Amniotic stem cell (primary cell): ENCODE data around the gene GRIK4.
"Not testable (repeated sequence)": the region's sequence is repeated elsewhere in the genome, so short reads cannot be mapped to it uniquely, and the experiment has no call there.

Experiments
- DNase-seq: peaks from one replicate; lab custom pipeline; 2025; lab: John Stamatoyannopoulos, UW

GRIK4 gene

DNA sequence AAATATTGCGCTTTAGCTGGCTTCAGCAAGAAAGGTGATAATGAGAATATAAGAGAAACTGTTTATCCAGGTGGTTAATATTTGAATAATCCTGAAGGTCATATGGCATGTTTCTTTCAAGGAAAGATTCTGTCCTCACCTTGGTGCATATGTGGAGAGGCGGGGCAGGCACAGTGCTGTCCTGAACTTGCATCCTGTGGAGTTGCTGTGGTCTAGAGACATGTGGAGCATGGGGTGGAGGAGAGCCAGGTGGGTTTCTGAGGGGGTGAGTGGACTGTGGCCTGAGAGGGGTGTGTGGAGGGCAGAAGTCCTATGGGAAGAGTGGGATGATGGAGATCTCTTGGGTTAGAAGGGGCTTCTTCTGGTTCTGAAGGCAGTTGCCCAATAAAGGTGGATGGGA lies 65.5 kb downstream of the GRIK4 start:
- no peak for DNase-seq

DNA sequence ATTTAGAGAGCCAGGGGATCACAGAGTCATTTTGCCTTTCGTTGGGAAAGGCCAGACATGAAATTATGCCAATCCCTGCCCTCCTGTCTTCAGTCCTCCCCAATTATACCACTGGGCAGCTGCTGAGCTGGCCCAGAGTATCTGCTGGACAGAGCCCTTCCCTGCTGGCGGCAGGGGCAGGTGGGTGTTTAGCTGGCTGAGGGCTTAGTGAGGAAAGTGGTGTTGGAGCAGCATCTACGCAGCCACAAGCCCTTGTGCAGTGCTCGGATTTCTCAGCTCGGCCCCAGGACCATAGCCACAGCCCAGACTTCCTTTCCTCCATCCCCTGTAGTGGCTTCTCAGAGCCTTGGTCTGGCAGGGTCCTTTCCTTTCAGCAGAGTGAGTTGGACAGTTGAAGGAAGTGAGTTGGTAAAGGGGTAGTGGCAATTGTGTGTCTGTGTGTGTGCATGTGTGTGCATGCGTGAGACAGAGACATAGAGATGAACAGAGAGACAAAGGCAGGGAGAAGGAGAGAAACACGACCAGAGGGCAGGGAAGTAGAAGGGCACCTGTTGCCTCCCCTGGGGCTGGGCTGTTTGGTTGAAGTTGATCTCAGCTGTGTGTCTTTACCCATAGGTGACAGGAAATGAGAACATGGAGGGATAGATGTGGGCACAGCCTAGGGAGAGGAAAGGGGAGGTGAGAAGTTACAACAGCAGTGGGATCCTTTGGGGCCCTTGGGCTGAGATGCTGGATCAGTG lies 66.2 kb downstream of the GRIK4 start:
- DNase-seq, result no peak

DNA sequence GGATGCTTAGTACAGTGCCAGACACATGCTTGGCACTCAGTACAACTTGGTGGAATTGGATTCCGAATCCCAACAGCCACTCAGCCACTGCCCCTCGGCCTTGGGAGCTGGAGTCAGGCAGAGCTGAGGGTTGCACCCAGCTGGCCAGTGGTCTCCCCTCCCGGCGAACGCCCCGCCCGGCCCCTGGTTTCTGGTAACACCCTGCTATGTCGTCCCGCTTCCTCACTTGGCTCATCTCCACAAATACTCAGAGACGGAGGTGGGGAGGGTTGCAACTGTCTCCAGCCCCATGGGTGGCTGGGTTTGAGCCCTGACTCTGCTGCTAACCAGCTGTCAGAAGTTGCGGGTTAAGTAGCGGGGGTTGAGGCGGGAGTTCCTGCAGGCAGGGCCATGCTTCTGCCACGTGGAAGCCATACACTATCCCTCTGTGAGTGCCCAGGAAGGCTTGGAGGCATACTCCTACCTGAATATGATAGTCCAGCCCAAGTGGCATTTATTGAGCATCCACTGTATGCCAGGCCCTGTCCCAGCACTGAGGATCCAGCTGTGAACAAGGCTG lies 67.1 kb downstream of the GRIK4 start:
- DNase-seq, result no peak

DNA sequence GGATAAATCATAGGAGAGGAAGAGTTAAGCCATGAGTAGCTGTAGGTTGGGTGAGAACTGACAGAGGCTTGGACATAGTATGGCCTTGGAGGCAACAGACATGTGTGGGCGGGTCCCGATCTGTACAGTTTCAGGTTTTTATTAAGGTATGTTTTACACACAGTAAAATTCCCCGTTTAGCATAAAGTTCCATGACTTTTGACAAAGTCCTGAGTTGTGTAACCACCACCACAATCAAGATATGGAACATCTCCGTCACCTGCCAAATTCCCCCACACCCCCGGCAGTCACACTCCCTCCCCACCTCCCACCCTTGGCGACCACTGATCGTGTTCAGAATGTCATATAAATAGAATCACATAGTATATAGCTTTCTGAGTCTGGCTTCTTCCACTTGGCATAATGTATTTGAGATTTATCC lies 68.1 kb downstream of the GRIK4 start:
- DNase-seq, result no peak

DNA sequence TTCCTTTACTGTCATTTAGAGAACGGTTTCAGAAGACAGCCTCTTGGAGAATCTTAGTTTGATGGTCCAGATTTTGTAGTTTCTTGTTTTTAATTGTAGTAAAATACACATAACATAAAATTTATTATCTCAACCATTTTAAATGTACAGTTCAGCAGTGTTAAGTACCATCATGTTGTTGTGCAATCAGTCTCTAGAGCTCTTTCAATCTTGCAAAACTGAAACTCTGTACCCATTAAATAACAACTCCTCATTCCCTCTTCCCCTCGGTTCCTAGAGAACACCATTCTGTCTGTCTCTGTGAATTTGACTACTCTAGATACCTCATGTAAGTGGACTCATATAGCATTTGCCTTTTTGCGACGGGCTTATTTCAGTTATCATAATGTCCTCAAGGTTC lies 69.8 kb downstream of the GRIK4 start:
- DNase-seq, result no peak

DNA sequence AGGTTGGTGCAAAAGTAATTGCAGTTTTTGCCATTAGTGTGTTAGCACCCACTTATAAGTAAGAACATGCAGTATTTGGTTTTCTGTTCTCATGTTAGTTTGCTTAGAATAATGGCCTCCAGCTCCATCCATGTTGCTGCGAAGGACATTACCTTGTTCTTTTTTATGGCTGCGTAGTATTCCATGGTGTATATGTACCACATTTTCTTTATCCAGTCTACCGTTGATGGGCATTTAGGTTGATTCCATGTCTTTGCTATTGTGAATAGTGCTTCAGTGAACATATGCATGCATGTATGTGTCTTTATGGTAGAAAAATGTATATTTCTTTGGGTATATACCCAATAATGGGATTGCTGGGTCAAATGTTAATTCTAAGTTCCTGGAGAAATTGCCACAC lies 71.0 kb downstream of the GRIK4 start:
- not testable (repeated sequence) for DNase-seq

DNA sequence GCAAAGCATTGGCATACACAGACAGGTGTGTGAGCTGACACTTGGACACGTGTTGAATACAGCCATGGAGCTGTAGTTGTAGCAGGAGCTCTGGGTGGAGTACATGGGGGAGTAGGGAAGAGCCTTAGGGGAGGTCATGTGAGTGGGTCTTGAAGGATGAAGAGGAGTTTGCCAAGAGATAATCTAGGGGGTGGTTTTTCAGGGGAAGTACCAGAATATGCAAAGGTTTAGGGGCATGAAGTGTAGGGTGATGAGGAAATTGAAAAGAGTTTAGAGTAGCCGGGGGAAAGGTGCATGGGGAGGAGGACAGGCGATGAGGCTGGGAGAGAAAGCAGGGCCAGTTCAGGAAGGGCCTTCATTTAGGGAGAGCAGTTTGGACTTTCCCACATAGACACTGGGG lies 74.5 kb downstream of the GRIK4 start:
- DNase-seq, result no peak

DNA sequence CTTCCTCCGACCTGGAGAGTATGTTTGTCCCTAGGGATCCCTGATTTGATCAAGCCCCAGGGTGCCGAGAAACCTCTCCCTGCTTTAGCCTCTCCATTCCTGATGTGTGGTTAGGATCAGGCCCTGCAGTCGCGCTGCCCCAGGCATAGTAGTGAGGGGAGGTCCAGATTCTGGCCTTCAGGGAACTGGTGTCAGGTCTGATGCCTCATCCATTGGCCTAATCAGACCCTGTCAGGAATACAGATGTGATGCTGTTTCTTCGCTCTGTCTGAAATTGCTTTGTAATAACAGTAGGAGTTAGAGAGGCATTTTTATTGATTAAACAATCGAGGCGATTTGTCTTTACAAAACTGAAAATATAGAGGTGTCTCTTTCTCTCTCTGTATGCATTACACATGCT lies 75.2 kb downstream of the GRIK4 start:
- no peak for DNase-seq

DNA sequence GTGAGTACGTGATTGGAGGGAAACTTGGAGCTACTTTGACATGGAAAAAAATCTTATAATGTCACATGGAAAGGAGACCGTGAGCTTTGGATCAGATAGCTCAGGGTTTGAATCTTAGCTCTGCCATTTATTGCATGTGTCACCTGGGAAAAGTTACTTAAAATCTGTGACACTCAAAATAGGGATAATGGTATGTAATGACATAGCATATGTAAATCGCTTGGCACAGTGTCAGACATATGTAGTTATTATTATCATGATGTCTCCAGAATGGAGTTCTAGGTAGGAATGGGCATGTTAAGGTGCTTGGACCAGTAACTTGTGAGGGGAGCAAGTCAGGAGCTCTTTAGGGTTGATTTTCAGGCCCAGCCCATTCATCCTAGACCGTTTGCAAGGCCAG lies 75.8 kb downstream of the GRIK4 start:
- no peak for DNase-seq

DNA sequence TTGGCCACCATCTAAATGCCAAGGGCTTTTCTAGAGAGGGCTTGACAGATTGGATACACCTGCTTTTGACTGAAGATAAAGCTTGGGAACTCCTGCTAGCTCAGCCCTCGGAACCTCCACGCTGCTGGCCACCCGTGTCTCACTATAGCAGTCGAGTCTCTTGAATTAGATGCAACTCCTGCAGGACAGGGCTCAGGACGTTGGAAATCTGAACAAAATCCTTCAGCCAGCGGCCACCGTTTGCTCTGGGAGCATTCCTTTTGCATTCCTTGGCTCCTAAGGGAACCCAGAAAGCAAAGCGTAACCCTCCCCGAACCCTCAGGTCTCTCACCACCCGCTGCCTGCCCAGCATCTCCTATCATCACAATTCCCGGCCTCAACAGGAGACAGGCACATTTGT lies 77.8 kb downstream of the GRIK4 start:
- no peak for DNase-seq

DNA sequence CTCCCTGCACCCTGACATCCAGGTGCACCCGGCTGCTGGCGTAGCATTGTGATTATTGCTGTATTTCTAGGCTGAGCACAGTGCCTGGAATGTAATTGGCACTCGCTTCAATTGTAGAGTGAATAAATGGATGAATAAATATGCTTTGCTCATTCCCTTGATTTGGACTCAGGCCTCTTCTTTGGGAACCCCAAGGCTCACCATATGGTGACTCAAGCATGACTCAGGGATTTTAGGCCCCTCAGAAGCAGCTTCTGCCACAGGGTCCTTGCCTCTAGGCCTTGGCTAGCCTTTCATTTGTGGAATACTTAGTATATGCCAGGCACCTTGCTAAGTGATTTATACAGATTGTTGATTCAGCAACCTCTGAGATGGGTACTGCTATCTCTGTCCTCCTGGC lies 78.9 kb downstream of the GRIK4 start:
- DNase-seq, result no peak

DNA sequence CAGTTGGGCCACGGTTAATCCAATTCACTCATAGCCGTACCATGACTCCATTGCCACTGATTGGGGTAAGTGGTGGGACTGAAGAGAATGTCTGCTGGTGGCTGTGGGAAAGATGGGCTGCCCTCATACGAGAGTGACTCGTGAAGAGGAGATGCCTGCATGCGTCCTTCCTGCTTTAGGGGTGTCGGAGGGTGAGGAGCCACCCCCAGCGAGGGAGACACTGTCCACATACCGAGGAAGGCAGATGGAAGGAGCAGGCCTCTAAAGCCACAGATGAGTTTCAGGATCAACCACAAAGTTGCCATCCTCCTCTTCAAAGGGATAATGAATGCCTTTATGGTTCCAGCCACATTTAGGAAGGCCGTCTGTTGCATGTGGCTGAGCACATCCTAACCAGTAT lies 83.2 kb downstream of the GRIK4 start:
- no peak for DNase-seq

DNA sequence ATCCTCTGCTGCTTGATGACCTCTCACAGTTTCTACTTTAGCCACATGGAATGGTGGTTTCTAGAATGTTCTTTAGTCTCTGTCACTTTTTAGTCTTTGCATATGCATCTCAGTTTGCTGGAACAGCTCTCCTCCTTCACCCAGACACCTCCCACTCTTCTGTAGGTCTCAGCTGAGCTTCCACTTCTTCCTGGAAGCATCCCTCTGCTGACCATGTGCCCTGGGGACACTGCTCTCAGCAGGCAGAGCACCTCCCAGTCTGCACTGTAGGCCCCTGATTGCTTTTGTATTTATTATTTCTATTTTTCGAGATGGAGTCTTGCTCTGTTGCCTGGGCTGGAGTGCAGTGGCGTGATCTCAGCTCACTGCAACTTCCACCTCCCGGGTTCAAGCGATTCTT lies 84.0 kb downstream of the GRIK4 start:
- DNase-seq, result no peak

DNA sequence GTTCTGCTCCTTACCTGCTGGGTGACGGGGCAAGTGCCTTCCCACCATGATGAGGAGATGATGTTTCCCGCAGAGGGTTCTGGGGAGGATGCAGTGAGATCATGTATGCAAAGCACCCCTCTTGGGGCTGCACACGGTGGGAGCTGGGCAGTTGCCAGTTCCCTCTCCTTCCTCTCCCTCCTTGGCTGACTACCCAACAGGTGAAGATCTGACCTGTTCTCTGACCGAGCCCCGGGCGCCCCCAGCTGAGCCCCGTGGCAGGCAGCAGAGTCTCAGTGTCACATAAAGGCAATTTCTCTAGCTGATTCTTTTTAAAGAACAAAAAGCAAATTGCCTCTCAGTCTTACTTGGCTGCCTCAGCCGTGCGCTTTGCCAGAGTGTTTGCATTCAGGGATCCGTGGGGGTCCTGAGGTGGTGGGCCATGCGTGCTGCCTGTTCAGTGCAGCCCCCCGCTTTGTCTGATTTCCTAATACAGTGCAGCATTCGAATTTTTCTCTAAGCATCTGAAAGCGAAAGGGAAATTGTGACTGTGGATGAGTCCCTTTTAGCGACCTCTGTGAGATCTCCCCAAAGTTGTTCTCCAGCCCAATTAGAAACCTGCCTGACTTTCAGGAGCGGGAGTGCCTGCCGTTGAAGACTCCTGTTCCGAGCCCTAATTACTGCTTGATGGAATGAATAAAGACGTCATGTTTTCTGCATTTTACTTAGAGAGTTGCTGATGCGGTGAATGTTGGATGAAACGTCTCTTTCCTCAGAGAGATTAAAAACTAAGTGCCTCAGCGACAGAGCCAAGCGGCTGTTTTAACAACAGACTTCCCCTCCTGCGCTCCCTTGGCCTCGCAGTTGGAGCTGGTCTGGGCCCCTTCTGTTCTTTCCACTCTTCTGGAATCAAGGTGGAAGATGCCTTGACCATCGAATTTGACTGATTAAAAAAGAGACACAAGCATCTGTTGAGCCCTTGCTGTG lies 86.0 kb downstream of the GRIK4 start:
- DNase-seq, result no peak

DNA sequence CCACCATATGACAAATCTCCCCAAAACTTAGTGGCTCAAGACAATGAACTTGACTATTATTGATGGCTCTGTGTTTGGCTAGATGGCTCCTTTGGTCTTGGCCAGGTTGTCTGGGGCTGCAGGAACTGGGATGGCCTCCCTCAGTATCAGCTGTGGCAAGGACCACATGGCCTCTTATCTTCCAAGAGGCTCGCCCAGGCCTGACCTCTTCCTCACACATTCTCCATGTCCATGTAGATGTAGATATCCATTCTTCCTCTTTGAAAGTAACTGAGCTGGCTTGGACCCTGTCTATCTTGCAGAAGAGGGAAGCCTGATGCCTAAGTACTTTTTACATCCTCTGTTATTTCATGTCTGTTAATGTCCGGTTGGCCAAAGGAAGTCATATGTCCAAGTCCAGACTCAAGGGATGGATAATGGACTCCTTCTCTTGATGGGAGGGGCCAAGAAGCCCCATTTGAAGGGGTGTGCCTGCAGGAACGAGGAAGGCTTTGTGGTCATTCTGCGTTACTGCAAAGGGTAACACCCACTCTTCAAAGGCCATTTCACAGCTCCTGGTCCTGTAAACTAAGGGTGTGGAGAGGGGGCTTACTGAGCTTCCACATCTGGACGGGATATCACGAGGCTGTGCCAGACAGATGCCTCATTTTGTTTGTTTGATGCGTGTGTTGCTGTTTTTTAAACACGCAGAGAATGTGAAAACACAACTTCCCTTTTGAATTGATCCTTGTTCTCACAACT lies 87.1 kb downstream of the GRIK4 start:
- DNase-seq, result no peak

DNA sequence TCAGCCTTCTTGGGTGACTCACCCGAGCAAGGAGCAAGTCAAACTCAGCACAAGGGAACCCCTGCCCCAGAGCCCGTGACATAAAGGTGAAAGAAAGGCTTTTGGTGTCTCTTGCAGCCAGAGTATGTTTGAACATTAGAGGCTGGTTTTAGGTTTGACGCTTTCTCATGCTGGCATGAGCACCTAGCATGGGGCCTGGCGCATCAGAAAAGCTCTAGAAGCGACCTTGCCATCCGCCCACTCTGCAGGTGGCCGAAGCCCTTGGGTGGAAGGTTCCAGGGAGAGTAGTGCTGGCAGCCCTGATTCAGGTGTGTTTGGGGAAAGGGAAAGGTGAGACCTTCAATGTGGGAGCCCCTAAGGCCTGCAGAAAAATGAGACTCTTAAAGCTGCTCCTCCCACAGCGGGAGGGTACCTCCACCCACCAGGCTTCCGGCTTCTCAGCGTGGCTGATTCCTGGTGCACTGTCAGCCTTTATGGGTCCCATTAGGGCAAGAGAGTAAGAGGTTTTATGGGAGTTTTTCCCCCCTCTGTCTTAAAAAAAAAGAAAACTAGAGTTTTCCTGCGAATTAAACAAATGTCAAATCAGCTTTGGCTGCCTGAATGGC lies 88.4 kb downstream of the GRIK4 start:
- no peak for DNase-seq

DNA sequence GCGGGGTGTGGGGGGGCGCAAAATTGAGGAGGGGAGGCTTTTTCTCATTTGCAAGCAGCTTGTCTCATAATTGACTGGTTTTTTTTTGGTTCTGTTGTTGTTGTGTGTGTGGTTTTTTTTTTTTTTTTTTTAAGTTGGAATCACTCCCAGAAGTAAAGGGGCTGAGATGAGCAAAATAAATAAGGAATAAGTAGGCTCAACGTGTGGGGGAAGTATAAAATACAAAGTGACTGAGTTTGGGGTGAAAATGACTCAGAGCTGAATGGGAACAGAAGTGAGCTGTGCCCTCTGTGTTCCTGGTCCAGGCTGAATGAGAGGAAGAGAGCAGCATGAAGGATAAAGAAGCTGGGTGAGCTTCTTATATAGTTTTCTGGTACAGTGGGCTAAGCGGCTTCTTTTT lies 90.0 kb downstream of the GRIK4 start:
- DNase-seq, result no peak

DNA sequence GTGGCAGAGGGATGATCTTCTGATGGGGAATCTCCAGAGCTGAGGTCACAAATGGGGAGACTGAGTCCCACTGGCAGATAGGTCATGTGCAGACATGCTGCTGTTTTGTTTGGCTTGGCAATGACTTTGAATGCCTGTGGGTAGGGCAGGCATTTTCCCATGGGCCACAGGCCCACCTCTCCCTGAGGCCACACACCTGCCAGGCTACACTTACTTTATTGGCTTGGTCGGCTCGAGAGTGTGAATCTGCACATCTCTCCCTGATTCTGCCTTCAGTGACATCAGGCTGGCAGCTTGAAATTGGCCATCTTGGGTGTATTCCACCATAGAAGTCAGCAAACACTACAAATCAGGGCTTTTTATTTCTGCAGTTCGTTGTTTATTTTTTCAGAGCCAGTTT lies 91.5 kb downstream of the GRIK4 start:
- DNase-seq, result no peak

DNA sequence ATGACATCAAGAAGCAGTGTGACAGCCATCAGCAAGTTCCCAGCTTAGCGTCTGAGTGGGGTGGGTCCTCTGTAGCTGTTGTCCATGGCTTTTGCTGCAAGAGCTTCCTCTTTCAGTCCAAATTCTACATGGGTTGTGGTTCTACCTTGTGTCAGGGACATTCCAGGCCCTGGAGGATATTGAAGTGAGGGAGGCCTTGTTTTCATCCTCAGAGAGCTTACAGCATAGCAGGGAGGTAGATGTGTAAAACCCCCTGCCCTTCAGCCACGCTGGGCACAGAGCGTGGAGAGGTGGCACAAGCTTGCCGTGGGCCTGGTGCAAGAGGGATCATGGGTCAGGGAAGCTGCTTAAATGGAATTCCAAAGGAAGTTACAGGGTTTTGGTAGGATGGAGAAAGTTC lies 93.9 kb downstream of the GRIK4 start:
- DNase-seq, result no peak

DNA sequence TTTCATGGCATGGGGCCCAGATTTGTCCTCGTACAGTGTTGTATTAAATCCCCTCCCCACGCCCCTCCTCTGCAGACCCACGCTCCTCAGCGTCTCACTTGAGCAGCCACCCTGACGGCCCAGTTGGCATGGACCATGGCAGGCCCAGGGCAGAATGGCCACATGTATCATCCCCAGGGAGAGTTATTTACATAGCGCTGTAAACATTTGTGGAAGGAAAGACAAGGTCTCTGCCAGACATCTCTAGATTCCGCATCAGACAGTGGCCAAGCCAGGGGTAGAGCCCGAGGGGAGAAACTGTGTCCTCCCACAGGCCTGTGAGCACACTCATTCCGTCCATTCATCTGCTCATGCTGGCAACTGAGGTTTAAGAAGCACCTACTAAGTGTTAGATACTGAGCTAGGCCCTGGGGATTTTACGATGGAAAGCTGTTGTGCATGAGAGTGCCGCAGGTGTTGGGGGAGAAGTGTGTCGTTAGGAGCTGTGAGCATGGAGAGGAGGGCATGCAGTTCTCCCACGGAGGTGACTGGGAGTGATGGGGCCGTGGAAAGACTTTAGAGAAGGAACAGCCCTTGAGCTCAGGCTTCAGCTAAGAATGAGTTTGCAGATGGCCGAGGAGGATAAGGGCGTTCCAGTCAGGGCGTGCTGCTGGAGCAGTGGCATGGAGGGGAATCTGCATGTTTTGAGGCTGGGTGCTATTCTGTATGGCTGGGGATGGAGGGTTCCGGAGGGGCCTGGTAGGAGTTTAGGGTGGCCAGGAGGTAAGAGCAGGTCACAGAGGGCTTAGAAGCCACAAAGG lies 94.9 kb downstream of the GRIK4 start:
- DNase-seq, result no peak

DNA sequence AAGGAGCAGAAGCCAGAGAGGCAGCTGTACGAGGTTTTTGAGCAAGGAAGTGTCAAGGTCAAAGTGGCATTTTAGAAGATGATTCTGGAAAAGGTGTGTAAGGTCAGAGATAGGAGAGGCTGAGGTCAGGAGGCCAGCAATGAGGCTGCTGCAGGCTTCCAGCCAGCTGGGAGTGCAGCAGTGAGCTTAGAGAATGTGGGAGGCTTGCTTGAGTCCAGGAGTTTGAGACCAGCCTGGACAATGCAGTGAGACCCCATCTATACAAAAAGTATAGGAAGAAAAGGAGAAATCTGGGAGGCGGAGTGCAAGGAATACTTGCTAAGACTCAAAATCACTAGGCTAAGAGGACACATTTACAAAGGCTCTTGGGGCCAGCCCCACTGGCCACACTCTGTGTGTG lies 96.5 kb downstream of the GRIK4 start:
- DNase-seq, result no peak
